Astrocyte (in vitro differentiated cells and primary cell): Measurements from ENCODE around the gene SCAI. TPM values are rescaled to one million over a fixed set of nuclear protein-coding genes. Genes with fewer than 3 reads are reported as not detected.
"Not testable (repeated sequence)": the region's sequence is repeated elsewhere in the genome, so short reads cannot be mapped to it uniquely, and the experiment has no call there.

ENCODE experiments used
- DNase-seq: peaks from one replicate; pipeline ENCODE4 v3.0.0-alpha.2; 2010; ENCODE audit warnings: low read depth
- FAIRE-seq: peaks from 2 replicates; lab custom pipeline; 2011; peaks lifted over from hg19 to GRCh38; lab: Jason Lieb, UNC
- H2AFZ ChIP-seq: 2 replicates; pipeline ENCODE4 v1.6.0; 2012; ENCODE audit warnings: low read depth, low read length, inconsistent platforms
- H3K27ac ChIP-seq: 2 replicates; pipeline ENCODE4 v1.5.1; 2011; ENCODE audit warnings: low read depth, low read length, inconsistent platforms
- H3K27me3 ChIP-seq: 2 replicates; pipeline ENCODE4 v1.6.0; 2011; ENCODE audit warnings: low read length, inconsistent platforms; ENCODE audit not compliant: insufficient read depth
- H3K36me3 ChIP-seq: 2 replicates; pipeline ENCODE4 v1.5.1; 2011; ENCODE audit warnings: low read length, inconsistent platforms; ENCODE audit not compliant: insufficient read depth
- H3K4me1 ChIP-seq: 2 replicates; pipeline ENCODE4 v1.5.1; 2011; ENCODE audit warnings: low read length, inconsistent platforms; ENCODE audit not compliant: insufficient read depth
- H3K4me2 ChIP-seq: 2 replicates; pipeline ENCODE4 v1.6.0; 2012; ENCODE audit warnings: low read length, inconsistent platforms
- H3K4me3 ChIP-seq: 2 replicates; pipeline ENCODE4 v1.5.1; 2011; ENCODE audit warnings: low read depth, mild to moderate bottlenecking, low read length, inconsistent platforms; ENCODE audit not compliant: insufficient read depth
- H3K79me2 ChIP-seq: 2 replicates; pipeline ENCODE4 v1.6.0; 2012; ENCODE audit warnings: mild to moderate bottlenecking, low read length, inconsistent platforms; ENCODE audit not compliant: insufficient read depth
- H3K9ac ChIP-seq: 2 replicates; pipeline ENCODE4 v1.6.0; 2012; ENCODE audit warnings: mild to moderate bottlenecking, low read length, inconsistent platforms
- H3K9me3 ChIP-seq: 2 replicates; pipeline ENCODE4 v1.5.1; 2012; ENCODE audit warnings: low read depth, mild to moderate bottlenecking, low read length, inconsistent platforms; ENCODE audit not compliant: insufficient read depth
- H4K20me1 ChIP-seq: 2 replicates; pipeline ENCODE4 v1.6.0; 2012; ENCODE audit warnings: low read length, inconsistent platforms; ENCODE audit not compliant: insufficient read depth
- H3K27ac Mint-ChIP-seq: one replicate; pipeline ENCODE4 v1.8.0; 2021; ENCODE audit warnings: mild to moderate bottlenecking, mixed read lengths; ENCODE audit not compliant: unreplicated experiment
- H3K27me3 Mint-ChIP-seq: one replicate; pipeline ENCODE4 v1.8.0; 2021; ENCODE audit warnings: low read depth, mixed read lengths; ENCODE audit not compliant: unreplicated experiment
- H3K36me3 Mint-ChIP-seq: one replicate; pipeline ENCODE4 v1.8.0; 2021; ENCODE audit warnings: low read depth, mixed read lengths; ENCODE audit not compliant: unreplicated experiment
- H3K4me1 Mint-ChIP-seq: one replicate; pipeline ENCODE4 v1.8.0; 2021; ENCODE audit warnings: low read depth, mixed read lengths; ENCODE audit not compliant: unreplicated experiment
- H3K4me3 Mint-ChIP-seq: one replicate; pipeline ENCODE4 v1.8.0; 2021; ENCODE audit warnings: mild to moderate bottlenecking, moderate library complexity, mixed read lengths; ENCODE audit not compliant: unreplicated experiment
- H3K9me3 Mint-ChIP-seq: one replicate; pipeline ENCODE4 v1.8.0; 2021; ENCODE audit warnings: mild to moderate bottlenecking, mixed read lengths; ENCODE audit not compliant: unreplicated experiment
- EZH2 ChIP-seq: IDR thresholded peaks from 2 replicates; pipeline ENCODE4 v1.6.1; 2012; ENCODE audit warnings: mild to moderate bottlenecking, low read length, inconsistent platforms; ENCODE audit not compliant: insufficient read depth
- total RNA-seq: library from RNA; stranded (reverse); gene quantifications from 2 replicates; pipeline ENCODE4 v1.2.1, GENCODE V29; 2021
- TF ChIP-seq, protein P1 (sequence below): IDR thresholded peaks from 2 replicates; pipeline ENCODE4 v1.5.1; 2011; ENCODE audit warnings: low read depth, mild to moderate bottlenecking, inconsistent platforms, low read length, moderate library complexity; ENCODE audit not compliant: insufficient read depth

SCAI gene
- total RNA-seq, 1 donor from 2014 or later = 6.8 TPM

- no peak for FAIRE-seq
- H3K27ac Mint-ChIP-seq = no peak overlapping the region
- H3K9me3 Mint-ChIP-seq = no peaks in the 10 kb centered on the region
- no peaks in the 10 kb centered on the region for H3K36me3 ChIP-seq
- H3K79me2 ChIP-seq = no peaks in the 10 kb centered on the region
- H3K4me1 ChIP-seq = no peaks in the 10 kb centered on the region
- H3K4me3 ChIP-seq = no peak overlapping the region
- H3K4me1 Mint-ChIP-seq = peaks cover 6% of the 10 kb centered on the region
- H3K27me3 Mint-ChIP-seq = no peaks in the 10 kb centered on the region
- no peak overlapping the region for H3K4me3 Mint-ChIP-seq
- no peak overlapping the region for H3K4me2 ChIP-seq
- H3K36me3 Mint-ChIP-seq = peaks cover 4% of the 10 kb centered on the region
- no peak overlapping the region for H3K27ac ChIP-seq
- TF ChIP-seq, protein P1, sequence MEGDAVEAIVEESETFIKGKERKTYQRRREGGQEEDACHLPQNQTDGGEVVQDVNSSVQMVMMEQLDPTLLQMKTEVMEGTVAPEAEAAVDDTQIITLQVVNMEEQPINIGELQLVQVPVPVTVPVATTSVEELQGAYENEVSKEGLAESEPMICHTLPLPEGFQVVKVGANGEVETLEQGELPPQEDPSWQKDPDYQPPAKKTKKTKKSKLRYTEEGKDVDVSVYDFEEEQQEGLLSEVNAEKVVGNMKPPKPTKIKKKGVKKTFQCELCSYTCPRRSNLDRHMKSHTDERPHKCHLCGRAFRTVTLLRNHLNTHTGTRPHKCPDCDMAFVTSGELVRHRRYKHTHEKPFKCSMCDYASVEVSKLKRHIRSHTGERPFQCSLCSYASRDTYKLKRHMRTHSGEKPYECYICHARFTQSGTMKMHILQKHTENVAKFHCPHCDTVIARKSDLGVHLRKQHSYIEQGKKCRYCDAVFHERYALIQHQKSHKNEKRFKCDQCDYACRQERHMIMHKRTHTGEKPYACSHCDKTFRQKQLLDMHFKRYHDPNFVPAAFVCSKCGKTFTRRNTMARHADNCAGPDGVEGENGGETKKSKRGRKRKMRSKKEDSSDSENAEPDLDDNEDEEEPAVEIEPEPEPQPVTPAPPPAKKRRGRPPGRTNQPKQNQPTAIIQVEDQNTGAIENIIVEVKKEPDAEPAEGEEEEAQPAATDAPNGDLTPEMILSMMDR = no peak
- TF ChIP-seq EZH2 = no peak
- peaks cover 8% of the 10 kb centered on the region for H4K20me1 ChIP-seq
- H3K27me3 ChIP-seq = no peaks in the 10 kb centered on the region
- H2AFZ ChIP-seq = no peak overlapping the region
- DNase-seq = no peak
- H3K9me3 ChIP-seq = no peaks in the 10 kb centered on the region
- no peak overlapping the region for H3K9ac ChIP-seq
Observed at GRCh38 chr9:125119643-125120286, 23.6 kb downstream of the SCAI start.

DNA sequence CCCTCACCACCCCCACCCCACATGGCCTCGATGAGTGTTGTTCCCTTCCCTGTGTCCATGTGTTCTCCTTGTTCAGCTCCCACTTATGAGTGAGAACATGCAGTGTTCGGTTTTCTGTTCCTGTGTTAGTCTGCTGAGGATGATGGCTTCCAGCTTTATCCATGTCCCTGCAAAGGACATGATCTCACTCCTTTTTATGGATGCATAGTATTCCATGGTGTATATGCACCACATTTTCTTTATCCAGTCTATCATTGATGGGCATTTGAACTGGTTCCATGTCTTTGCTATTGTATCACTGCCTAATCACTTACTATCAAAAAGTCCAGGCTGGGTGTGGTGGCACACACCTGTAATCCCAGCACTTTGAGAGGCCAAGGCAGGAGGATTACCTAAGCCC, 24.6 kb downstream of the SCAI start:
- not testable (repeated sequence) for H3K36me3 Mint-ChIP-seq, H3K27ac Mint-ChIP-seq, H3K27me3 Mint-ChIP-seq

GRCh38 chr9:125114503-125114902, 28.8 kb downstream of the SCAI start:
- not testable (repeated sequence) for H4K20me1 ChIP-seq, H3K27ac ChIP-seq, FAIRE-seq, H3K36me3 ChIP-seq, H3K79me2 ChIP-seq, H3K4me3 Mint-ChIP-seq, H3K9ac ChIP-seq, H3K27ac Mint-ChIP-seq, H3K9me3 ChIP-seq, H3K4me1 Mint-ChIP-seq, H3K27me3 Mint-ChIP-seq, H3K4me2 ChIP-seq, H3K4me3 ChIP-seq, H3K4me1 ChIP-seq, H3K36me3 Mint-ChIP-seq, H2AFZ ChIP-seq, H3K9me3 Mint-ChIP-seq, DNase-seq, H3K27me3 ChIP-seq

More for the DNA sequence above, 24.6 kb downstream of the SCAI start:
- not testable (repeated sequence) for H3K27me3 ChIP-seq, H3K4me1 ChIP-seq, H4K20me1 ChIP-seq, H3K79me2 ChIP-seq, H3K4me2 ChIP-seq, H3K9me3 Mint-ChIP-seq, H3K4me3 Mint-ChIP-seq, H3K9me3 ChIP-seq, FAIRE-seq, H3K4me3 ChIP-seq, H3K9ac ChIP-seq, H2AFZ ChIP-seq, H3K4me1 Mint-ChIP-seq, DNase-seq, H3K36me3 ChIP-seq, H3K27ac ChIP-seq
